Prostate gland (tissue), 2 donors: ENCODE measurements around the gene PDE6B.

Source experiments
- CTCF ChIP-seq, 4 experiments: fragments of 200-600 bp in 2 of 4; fragments of 450-650 bp in 2 of 4; sonication (generic) in 2 of 4; IDR thresholded peaks; 1 replicate in 3 of 4; 2 replicates in 1 of 4; pipeline ENCODE4 v1.5.1; 2016 to 2019; ENCODE audit warnings: antibody characterized with exemption in 4 of 4, mild to moderate bottlenecking in 2 of 4, moderate library complexity in 2 of 4
- POLR2A ChIP-seq: fragments of 450-650 bp; IDR thresholded peaks from one replicate; pipeline ENCODE4 v1.6.1; 2016; ENCODE audit warnings: antibody characterized with exemption, mild to moderate bottlenecking
- POLR2AphosphoS5 ChIP-seq: sonication (generic); formaldehyde crosslinking; IDR thresholded peaks from one replicate; pipeline ENCODE4 v1.6.1; 2017; ENCODE audit warnings: antibody characterized with exemption

GRCh38 chr4:681736-682451 is 56.5 kb downstream of the PDE6B start:
- TF ChIP-seq POLR2A (no peak), CTCF (IDR thresholded peaks at IDR 0.05) (no peak), POLR2AphosphoS5 (peak; percentile 25)
